MM.1S (cell line): ENCODE measurements around the gene TMTC3.

Source experiments
- DNase-seq: peaks from one replicate; pipeline ENCODE4 v3.0.0-alpha.2; 2015
- H2AFZ ChIP-seq: fragments of 300-600 bp; sonication (generic); 2 replicates; pipeline ENCODE4 v1.6.0; 2016; ENCODE audit warnings: antibody characterized with exemption, low read length
- H3F3A ChIP-seq: fragments of 300-600 bp; sonication (generic); 2 replicates; pipeline ENCODE4 v1.6.1; 2016; ENCODE audit warnings: mild to moderate bottlenecking, antibody characterized with exemption, low read length, moderate library complexity, mixed read lengths; ENCODE audit not compliant: insufficient read depth
- H3K27ac ChIP-seq: fragments of 300-600 bp; sonication (generic); 2 replicates; pipeline ENCODE4 v1.5.1; 2016; ENCODE audit warnings: mild to moderate bottlenecking, low read length
- H3K27me3 ChIP-seq: fragments of 300-600 bp; sonication (generic); replicated peaks from 2 replicates; pipeline ENCODE4 v1.6.0; 2016; ENCODE audit warnings: low read length; ENCODE audit not compliant: insufficient read depth
- H3K36me3 ChIP-seq: fragments of 300-600 bp; sonication (generic); replicated peaks from 2 replicates; pipeline ENCODE4 v1.6.1; 2016; ENCODE audit warnings: mild to moderate bottlenecking, low read length, mixed read lengths; ENCODE audit not compliant: insufficient read depth
- H3K4me1 ChIP-seq: fragments of 300-600 bp; sonication (generic); 2 replicates; pipeline ENCODE4 v1.6.1; 2016; ENCODE audit warnings: low read length, mixed read lengths
- H3K4me2 ChIP-seq: fragments of 300-600 bp; sonication (generic); 2 replicates; pipeline ENCODE4 v1.6.0; 2016; ENCODE audit warnings: low read depth, low read length
- H3K4me3 ChIP-seq: fragments of 300-600 bp; sonication (generic); 2 replicates; pipeline ENCODE4 v1.5.1; 2016; ENCODE audit warnings: low read length, mixed read lengths
- H3K79me2 ChIP-seq: fragments of 300-600 bp; sonication (generic); 2 replicates; pipeline ENCODE4 v1.6.1; 2016; ENCODE audit warnings: mixed run types, low read length, mixed read lengths
- H3K9ac ChIP-seq: fragments of 300-600 bp; sonication (generic); 2 replicates; pipeline ENCODE4 v1.6.1; 2016; ENCODE audit warnings: low read length, mixed read lengths
- H3K9me2 ChIP-seq: fragments of 300-600 bp; sonication (generic); replicated peaks from 2 replicates; pipeline ENCODE4 v1.6.1; 2016; ENCODE audit warnings: mild to moderate bottlenecking, low read length, mixed read lengths; ENCODE audit not compliant: insufficient read depth
- H3K9me3 ChIP-seq: fragments of 300-600 bp; sonication (generic); replicated peaks from 2 replicates; pipeline ENCODE4 v1.6.1; 2016; ENCODE audit warnings: mild to moderate bottlenecking, low read length, mixed read lengths; ENCODE audit not compliant: insufficient read depth
- H4K20me1 ChIP-seq: fragments of 300-600 bp; sonication (generic); 2 replicates; pipeline ENCODE4 v1.6.1; 2016; ENCODE audit warnings: mild to moderate bottlenecking, low read length, moderate library complexity, mixed read lengths; ENCODE audit not compliant: insufficient read depth
- EZH2 ChIP-seq: fragments of 300-600 bp; sonication (generic); optimal IDR thresholded peaks from 2 replicates; pipeline ENCODE3; 2017; ENCODE audit warnings: low read depth, mild to moderate bottlenecking, antibody characterized with exemption, low read length, mixed read lengths
- EZH2phosphoT487 ChIP-seq: fragments of 300-600 bp; sonication (generic); IDR thresholded peaks from 2 replicates; pipeline ENCODE4 v1.6.1; 2018; ENCODE audit warnings: antibody characterized with exemption, low read length
- TF ChIP-seq, protein P1 (sequence below): fragments of 300-600 bp; sonication (generic); IDR thresholded peaks from 2 replicates; pipeline ENCODE4 v1.5.1; 2016; ENCODE audit warnings: antibody characterized with exemption, low read length, mixed read lengths

TMTC3 gene

DNA sequence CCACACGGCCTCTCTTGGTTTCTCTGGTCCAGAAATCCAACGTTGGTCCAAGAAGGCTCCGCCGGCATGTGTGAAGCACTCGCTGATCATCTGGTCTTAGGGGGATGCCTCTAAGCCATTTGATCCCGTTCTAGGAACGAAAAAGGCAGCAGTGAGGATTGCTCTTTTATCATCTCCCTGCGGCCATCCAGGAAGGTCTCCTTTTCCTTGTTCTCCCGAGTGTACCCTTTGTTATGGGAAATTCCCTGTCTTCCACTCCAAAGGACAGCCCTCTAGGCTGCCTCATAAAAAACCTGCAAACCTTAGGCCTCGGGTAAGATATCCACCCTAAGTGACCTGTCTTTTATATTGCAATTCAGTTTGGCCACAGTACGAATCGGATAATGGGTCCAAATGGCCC, 85.8 kb downstream of the TMTC3 start:
- H3K27me3 ChIP-seq = no peaks in the 10 kb centered on the region
- H3K4me3 ChIP-seq = no peak overlapping the region
- H3K4me2 ChIP-seq = no peak overlapping the region
- H3K79me2 ChIP-seq = no peaks in the 10 kb centered on the region
- no peaks in the 10 kb centered on the region for H3K36me3 ChIP-seq
- H4K20me1 ChIP-seq = no peaks in the 10 kb centered on the region
- DNase-seq = no peak
- no peak overlapping the region for H3K27ac ChIP-seq
- H3F3A ChIP-seq = no peaks in the 10 kb centered on the region
- no peak overlapping the region for H2AFZ ChIP-seq
- H3K9me3 ChIP-seq = no peaks in the 10 kb centered on the region
- TF ChIP-seq EZH2phosphoT487 (no peak), EZH2 (no peak)
- TF ChIP-seq, protein P1, sequence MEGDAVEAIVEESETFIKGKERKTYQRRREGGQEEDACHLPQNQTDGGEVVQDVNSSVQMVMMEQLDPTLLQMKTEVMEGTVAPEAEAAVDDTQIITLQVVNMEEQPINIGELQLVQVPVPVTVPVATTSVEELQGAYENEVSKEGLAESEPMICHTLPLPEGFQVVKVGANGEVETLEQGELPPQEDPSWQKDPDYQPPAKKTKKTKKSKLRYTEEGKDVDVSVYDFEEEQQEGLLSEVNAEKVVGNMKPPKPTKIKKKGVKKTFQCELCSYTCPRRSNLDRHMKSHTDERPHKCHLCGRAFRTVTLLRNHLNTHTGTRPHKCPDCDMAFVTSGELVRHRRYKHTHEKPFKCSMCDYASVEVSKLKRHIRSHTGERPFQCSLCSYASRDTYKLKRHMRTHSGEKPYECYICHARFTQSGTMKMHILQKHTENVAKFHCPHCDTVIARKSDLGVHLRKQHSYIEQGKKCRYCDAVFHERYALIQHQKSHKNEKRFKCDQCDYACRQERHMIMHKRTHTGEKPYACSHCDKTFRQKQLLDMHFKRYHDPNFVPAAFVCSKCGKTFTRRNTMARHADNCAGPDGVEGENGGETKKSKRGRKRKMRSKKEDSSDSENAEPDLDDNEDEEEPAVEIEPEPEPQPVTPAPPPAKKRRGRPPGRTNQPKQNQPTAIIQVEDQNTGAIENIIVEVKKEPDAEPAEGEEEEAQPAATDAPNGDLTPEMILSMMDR = no peak
- H3K4me1 ChIP-seq = no peaks in the 10 kb centered on the region
- no peak overlapping the region for H3K9ac ChIP-seq
- no peaks in the 10 kb centered on the region for H3K9me2 ChIP-seq

DNA sequence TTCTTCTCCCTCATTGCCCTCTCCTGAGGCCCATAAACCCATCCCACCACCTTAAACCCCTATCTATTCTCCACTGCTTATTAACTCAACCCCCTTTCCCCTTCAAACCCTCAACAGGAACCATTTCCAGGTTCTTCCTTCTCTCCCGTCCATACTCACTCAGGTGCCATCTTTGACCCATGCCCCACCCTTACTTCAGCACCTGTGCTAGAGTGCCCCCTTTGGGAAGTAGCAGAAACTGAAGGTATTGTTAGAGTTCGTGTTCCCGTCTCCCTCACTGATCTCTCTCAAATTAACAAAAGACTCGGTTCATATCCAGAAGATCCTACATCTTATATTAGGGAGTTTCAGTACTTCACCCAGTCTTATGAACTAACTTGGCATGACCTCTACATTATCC, 86.6 kb downstream of the TMTC3 start:
- H3K9ac ChIP-seq = no peak overlapping the region
- no peaks in the 10 kb centered on the region for H3K4me1 ChIP-seq
- no peak overlapping the region for H3K4me3 ChIP-seq
- no peak for DNase-seq
- H3K9me3 ChIP-seq = no peaks in the 10 kb centered on the region
- no peak overlapping the region for H3K27ac ChIP-seq
- no peaks in the 10 kb centered on the region for H3F3A ChIP-seq
- TF ChIP-seq EZH2 = no peak
- H3K79me2 ChIP-seq = no peaks in the 10 kb centered on the region
- H2AFZ ChIP-seq = no peak overlapping the region
- no peaks in the 10 kb centered on the region for H3K27me3 ChIP-seq
- no peak overlapping the region for H3K4me2 ChIP-seq
- no peaks in the 10 kb centered on the region for H4K20me1 ChIP-seq
- H3K9me2 ChIP-seq = no peaks in the 10 kb centered on the region
- H3K36me3 ChIP-seq = no peaks in the 10 kb centered on the region

DNA sequence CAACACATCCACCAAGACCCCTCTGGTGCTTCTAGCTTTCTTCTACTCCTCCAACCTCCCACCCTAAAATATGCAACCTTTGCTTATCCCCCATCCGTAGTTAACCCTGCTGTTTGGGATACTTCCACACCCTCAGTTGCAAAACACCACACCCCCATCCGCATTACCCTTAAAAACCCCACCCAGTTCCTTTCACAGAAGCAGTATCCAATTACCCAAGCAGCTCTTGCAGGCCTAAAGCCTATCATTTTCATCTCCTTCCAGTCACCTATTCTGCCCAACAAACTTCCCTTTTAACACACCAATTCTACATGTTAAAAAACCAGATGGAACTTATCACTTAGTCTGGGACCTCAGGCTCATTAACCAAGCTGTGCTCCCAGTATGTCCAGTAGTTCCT, 88.2 kb downstream of the TMTC3 start:
- no peaks in the 10 kb centered on the region for H3K79me2 ChIP-seq
- H3K9ac ChIP-seq = no peak overlapping the region
- no peak overlapping the region for H2AFZ ChIP-seq
- H3K4me3 ChIP-seq = no peak overlapping the region
- H4K20me1 ChIP-seq = no peaks in the 10 kb centered on the region
- TF ChIP-seq EZH2 = no peak
- TF ChIP-seq EZH2phosphoT487 = no peak
- TF ChIP-seq, protein P1 = no peak
- no peak for DNase-seq
- H3K9me3 ChIP-seq = no peaks in the 10 kb centered on the region
- no peak overlapping the region for H3K4me2 ChIP-seq
- H3K27me3 ChIP-seq = no peaks in the 10 kb centered on the region
- H3K36me3 ChIP-seq = no peaks in the 10 kb centered on the region
- no peaks in the 10 kb centered on the region for H3K9me2 ChIP-seq
- H3K27ac ChIP-seq = no peak overlapping the region
- no peaks in the 10 kb centered on the region for H3K4me1 ChIP-seq
- H3F3A ChIP-seq = no peaks in the 10 kb centered on the region

DNA sequence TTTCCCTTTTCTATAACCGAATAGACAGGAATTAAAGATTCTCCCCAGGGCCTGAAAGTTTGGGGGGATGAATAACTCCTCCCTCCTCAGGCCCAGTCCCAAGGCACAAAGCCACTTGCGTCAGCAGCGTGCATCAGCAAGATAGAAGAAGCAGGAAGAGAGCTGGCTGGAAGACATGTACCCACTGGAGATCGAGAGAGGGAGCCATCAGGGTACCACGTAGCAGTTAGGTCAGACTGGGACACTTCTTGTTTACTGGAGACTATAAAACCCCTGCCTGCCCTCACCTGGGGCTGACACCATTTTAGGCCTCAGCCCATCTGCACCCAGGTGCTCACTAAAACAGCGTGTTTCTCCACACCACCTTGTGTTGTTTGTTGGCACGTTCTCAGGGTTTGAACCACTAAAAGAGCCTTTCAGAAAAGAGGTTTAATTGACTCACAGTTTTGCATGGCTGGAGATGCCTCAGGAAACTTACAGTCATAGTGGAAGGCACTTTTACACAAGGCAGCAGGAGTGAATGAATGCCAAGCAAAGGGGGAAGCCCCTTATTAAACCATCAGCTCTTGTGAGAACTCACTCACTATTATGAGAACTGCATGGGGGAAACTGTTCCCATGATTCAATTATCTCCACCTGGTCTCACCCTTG, 93.2 kb downstream of the TMTC3 start:
- TF ChIP-seq, protein P1 = no peak
- no peak for TF ChIP-seq EZH2phosphoT487
- TF ChIP-seq EZH2 = no peak
- H3K79me2 ChIP-seq = no peaks in the 10 kb centered on the region
- H3K27me3 ChIP-seq = no peaks in the 10 kb centered on the region
- no peak overlapping the region for H2AFZ ChIP-seq
- H3K4me2 ChIP-seq = no peak overlapping the region
- no peaks in the 10 kb centered on the region for H3K4me1 ChIP-seq
- no peaks in the 10 kb centered on the region for H3K9me3 ChIP-seq
- H4K20me1 ChIP-seq = no peaks in the 10 kb centered on the region
- H3F3A ChIP-seq = no peaks in the 10 kb centered on the region
- H3K4me3 ChIP-seq = no peak overlapping the region
- DNase-seq = no peak
- H3K27ac ChIP-seq = no peak overlapping the region
- H3K9ac ChIP-seq = no peak overlapping the region
- H3K9me2 ChIP-seq = no peaks in the 10 kb centered on the region
- H3K36me3 ChIP-seq = no peaks in the 10 kb centered on the region
